Liver (tissue), 9 donors: Measurements from ENCODE around the gene PIRT. TPM values are rescaled to one million over a fixed set of nuclear protein-coding genes. Genes with fewer than 3 reads are reported as not detected.

Source experiments
- DNase-seq: peaks from one replicate; pipeline ENCODE4 v3.0.0-alpha.2; 2017; ENCODE audit warnings: low spot score
- H3K27ac ChIP-seq, 2 donors: one replicate each; pipeline ENCODE4 v1.7.0; 2013; ENCODE audit warnings: inconsistent platforms in 2 of 2, low read length in 2 of 2, control low read depth in 1 of 2, low read depth in 1 of 2, mild to moderate bottlenecking in 1 of 2
- H3K27me3 ChIP-seq, 4 donors: one replicate each; pipeline versions ENCODE4 v1.6.1 to v1.7.0; 2013; ENCODE audit warnings: low read length in 3 of 4, inconsistent platforms in 1 of 4, mild to moderate bottlenecking in 1 of 4, moderate library complexity in 1 of 4; ENCODE audit not compliant: control insufficient read depth in 4 of 4, insufficient read depth in 4 of 4
- H3K36me3 ChIP-seq, 4 donors: one replicate each; pipeline versions ENCODE4 v1.6.1 to v1.7.0; 2013; ENCODE audit warnings: low read length in 3 of 4, mild to moderate bottlenecking in 3 of 4, low read depth in 1 of 4, moderate library complexity in 1 of 4; ENCODE audit not compliant: control insufficient read depth in 4 of 4, insufficient read depth in 3 of 4
- H3K4me1 ChIP-seq, 4 donors: one replicate each; pipeline versions ENCODE4 v1.6.1 to v1.7.0; 2013; ENCODE audit warnings: low read length in 3 of 4, mild to moderate bottlenecking in 3 of 4, moderate library complexity in 1 of 4; ENCODE audit not compliant: control insufficient read depth in 4 of 4, insufficient read depth in 4 of 4
- H3K4me3 ChIP-seq, 3 donors: one replicate each; pipeline versions ENCODE4 v1.6.1 to v1.7.0; 2013; ENCODE audit warnings: low read length in 3 of 3, control low read depth in 1 of 3, low read depth in 1 of 3, mild to moderate bottlenecking in 1 of 3
- H3K9ac ChIP-seq, 2 donors: one replicate each; pipeline ENCODE4 v1.7.0; 2013; ENCODE audit warnings: low read length in 2 of 2, mild to moderate bottlenecking in 2 of 2, moderate library complexity in 2 of 2, control low read depth in 1 of 2, low read depth in 1 of 2
- H3K9me3 ChIP-seq, 4 donors: one replicate each; pipeline versions ENCODE4 v1.6.1 to v1.7.0; 2013; ENCODE audit warnings: low read length in 3 of 4; ENCODE audit not compliant: control insufficient read depth in 4 of 4
- EGR1 ChIP-seq, 2 donors: IDR thresholded peaks; 2 replicates each; pipeline ENCODE4 v1.6.1; 2016 to 2018; ENCODE audit warnings: antibody characterized with exemption in 2 of 2, low read depth in 2 of 2
- FOXA2 ChIP-seq: IDR thresholded peaks from 2 replicates; pipeline ENCODE4 v1.6.1; 2016; ENCODE audit warnings: antibody characterized with exemption
- GABPA ChIP-seq, 2 donors: IDR thresholded peaks in 1 of 2; conservative IDR thresholded peaks in 1 of 2; 2 replicates each; pipeline ENCODE4 v1.6.1; 2016; ENCODE audit warnings: antibody characterized with exemption in 2 of 2, mild to moderate bottlenecking in 1 of 2, moderate library complexity in 1 of 2
- HNF4A ChIP-seq, 2 donors: conservative IDR thresholded peaks; 2 replicates each; pipeline ENCODE4 v1.6.1; 2016; ENCODE audit warnings: antibody characterized with exemption in 2 of 2, mild to moderate bottlenecking in 2 of 2
- HNF4G ChIP-seq: IDR thresholded peaks from 2 replicates; pipeline ENCODE4 v1.6.1; 2016; ENCODE audit warnings: antibody characterized with exemption
- JUND ChIP-seq, 2 donors: IDR thresholded peaks; 2 replicates each; pipeline ENCODE4 v1.6.1; 2016; ENCODE audit warnings: antibody characterized with exemption in 2 of 2
- RXRA ChIP-seq, 2 donors: IDR thresholded peaks; 2 replicates each; pipeline ENCODE4 v1.6.1; 2017 to 2018; ENCODE audit warnings: antibody characterized with exemption in 2 of 2, mild to moderate bottlenecking in 1 of 2
- SP1 ChIP-seq: IDR thresholded peaks from 2 replicates; pipeline ENCODE4 v1.6.1; 2018; ENCODE audit warnings: antibody characterized with exemption, mild to moderate bottlenecking
- whole genome bisulfite sequencing: extraction: QIAGEN DNeasy Blood & Tissue Kit; methylation state at CpG from one replicate; pipeline ENCODE4 v1.1.7; 2013; 5-methylcytosine and 5-hydroxymethylcytosine counted together
- polyA plus RNA-seq, 2 donors: library from polyadenylated mRNA; stranded (reverse) in 1 of 2; unstranded in 1 of 2; fragments of 200-250 nt in 1 of 2; fragments of >200 nt in 1 of 2; fragmentation: Nextera tagmentation in 1 of 2; extraction: Ambion mirVana in 1 of 2; gene quantifications; one replicate each; pipeline versions ENCODE4 v1.2.1 to v1.2.3, GENCODE V29; 2013 to 2015
- total RNA-seq, 2 donors: library from RNA; depleted of rRNA; stranded (reverse); fragments of >200 nt; gene quantifications; one replicate each; pipeline ENCODE4 v1.2.3, GENCODE V29; 2014
- TF ChIP-seq, protein P1 (sequence below): IDR thresholded peaks from 2 replicates; pipeline ENCODE4 v1.6.1; 2016; ENCODE audit warnings: antibody characterized with exemption
- TF ChIP-seq, protein P2 (sequence below): IDR thresholded peaks from 2 replicates; pipeline ENCODE4 v1.6.1; 2016; ENCODE audit warnings: antibody characterized with exemption, mild to moderate bottlenecking
- TF ChIP-seq, protein P3 (sequence below): fragments of 150-350 bp; IDR thresholded peaks from 2 replicates; pipeline ENCODE4 v1.5.1; 2017; ENCODE audit warnings: improper control_type of control experiment, low read depth, low read length; ENCODE audit not compliant: missing input control
- donor health status: healthy.
- donor health status: healthy.
- donor health status: healthy.
- donor health status: healthy.
- donor health status: healthy.

The PIRT gene
- total and polyA plus RNA-seq, 4 donors: 0.18 TPM; not detected in 3

DNA sequence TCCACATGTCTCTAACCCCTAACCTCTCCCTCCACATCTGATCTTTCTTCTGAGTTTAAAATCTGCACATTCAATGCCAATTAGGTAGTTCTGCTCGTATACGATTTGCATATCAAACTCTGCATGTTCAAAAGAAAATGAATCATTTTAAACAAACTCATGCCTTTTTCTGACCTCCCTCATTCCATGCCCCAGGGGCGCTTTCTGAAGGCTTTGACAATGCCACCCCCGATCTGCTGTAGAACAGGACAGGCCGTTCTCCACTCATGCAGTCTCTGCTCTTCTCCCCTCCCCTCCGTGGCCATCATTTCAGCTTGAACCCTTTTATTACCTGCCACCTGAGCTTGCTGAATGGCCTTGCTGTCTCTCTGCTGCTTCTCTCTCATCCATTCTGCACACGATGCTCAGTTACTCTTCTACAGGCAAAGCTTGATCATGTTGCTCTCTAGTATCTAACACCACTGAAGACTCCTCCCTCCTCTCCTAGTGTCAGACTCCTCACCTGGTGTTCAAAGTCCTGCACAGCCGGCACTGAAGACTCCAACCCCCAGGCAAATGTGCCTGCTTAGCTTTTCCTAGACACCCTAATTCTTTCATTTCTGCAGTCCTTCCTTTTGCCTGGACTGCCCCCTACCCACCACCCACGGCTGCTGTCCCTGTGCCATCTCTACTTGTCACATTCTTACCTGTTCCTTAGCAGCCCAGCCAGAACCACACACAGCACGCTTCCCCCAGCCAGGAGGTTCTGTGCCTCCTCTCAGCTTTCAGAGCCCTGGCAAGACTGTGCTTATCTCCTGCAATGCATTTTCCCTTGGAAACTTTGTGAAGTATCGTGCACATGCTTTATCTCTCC is 40.2 kb downstream of the PIRT start:
- Histone ChIP-seq H3K4me3 (no peak overlapping the region), H3K27ac (peak overlapping the region; percentile 57 to 58), H3K36me3 (no peaks in the 10 kb centered on the region), H3K9ac (no peak overlapping the region), H3K4me1 (peaks cover 4 to 25% (median 19%) of the 10 kb centered on the region in 4 donors), H3K9me3 (no peaks in the 10 kb centered on the region), H3K27me3 (no peaks in the 10 kb centered on the region)
- TF ChIP-seq HNF4G (peak; percentile 27), HNF4A (conservative IDR thresholded peaks at IDR 0.05) (peak; percentile 53 to 69), JUND (IDR thresholded peaks at IDR 0.05) (no peak), EGR1 (IDR thresholded peaks at IDR 0.05; ENCODE audit: low read depth in 2 of 2) (no peak), SP1 (no peak)
- TF ChIP-seq, protein P1, sequence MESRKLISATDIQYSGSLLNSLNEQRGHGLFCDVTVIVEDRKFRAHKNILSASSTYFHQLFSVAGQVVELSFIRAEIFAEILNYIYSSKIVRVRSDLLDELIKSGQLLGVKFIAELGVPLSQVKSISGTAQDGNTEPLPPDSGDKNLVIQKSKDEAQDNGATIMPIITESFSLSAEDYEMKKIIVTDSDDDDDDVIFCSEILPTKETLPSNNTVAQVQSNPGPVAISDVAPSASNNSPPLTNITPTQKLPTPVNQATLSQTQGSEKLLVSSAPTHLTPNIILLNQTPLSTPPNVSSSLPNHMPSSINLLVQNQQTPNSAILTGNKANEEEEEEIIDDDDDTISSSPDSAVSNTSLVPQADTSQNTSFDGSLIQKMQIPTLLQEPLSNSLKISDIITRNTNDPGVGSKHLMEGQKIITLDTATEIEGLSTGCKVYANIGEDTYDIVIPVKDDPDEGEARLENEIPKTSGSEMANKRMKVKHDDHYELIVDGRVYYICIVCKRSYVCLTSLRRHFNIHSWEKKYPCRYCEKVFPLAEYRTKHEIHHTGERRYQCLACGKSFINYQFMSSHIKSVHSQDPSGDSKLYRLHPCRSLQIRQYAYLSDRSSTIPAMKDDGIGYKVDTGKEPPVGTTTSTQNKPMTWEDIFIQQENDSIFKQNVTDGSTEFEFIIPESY: no peak
- TF ChIP-seq, protein P2, sequence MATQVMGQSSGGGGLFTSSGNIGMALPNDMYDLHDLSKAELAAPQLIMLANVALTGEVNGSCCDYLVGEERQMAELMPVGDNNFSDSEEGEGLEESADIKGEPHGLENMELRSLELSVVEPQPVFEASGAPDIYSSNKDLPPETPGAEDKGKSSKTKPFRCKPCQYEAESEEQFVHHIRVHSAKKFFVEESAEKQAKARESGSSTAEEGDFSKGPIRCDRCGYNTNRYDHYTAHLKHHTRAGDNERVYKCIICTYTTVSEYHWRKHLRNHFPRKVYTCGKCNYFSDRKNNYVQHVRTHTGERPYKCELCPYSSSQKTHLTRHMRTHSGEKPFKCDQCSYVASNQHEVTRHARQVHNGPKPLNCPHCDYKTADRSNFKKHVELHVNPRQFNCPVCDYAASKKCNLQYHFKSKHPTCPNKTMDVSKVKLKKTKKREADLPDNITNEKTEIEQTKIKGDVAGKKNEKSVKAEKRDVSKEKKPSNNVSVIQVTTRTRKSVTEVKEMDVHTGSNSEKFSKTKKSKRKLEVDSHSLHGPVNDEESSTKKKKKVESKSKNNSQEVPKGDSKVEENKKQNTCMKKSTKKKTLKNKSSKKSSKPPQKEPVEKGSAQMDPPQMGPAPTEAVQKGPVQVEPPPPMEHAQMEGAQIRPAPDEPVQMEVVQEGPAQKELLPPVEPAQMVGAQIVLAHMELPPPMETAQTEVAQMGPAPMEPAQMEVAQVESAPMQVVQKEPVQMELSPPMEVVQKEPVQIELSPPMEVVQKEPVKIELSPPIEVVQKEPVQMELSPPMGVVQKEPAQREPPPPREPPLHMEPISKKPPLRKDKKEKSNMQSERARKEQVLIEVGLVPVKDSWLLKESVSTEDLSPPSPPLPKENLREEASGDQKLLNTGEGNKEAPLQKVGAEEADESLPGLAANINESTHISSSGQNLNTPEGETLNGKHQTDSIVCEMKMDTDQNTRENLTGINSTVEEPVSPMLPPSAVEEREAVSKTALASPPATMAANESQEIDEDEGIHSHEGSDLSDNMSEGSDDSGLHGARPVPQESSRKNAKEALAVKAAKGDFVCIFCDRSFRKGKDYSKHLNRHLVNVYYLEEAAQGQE: no peak
- no peak for DNase-seq
- WGBS: 54% methylated on average over 11 of the region's 11 CpGs

DNA sequence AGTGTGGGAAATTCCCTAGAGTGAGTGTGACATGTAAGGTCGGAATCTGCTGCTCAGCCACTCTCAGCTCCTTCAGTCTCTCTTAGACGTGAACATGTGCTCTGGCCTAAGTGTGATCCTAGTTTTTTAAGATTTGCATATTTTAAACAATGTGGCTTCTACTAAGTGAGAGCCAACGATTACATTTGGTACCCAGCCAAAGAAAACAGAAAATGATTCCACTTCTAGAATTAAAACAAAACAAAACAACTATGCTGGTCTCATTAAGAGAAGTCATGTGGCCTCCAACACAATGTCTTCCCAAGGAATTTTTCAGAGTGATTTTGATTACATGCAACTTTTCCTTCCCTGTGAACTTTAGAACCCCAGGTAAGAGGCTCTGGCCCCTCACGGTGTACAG is 44.1 kb downstream of the PIRT start:
- no peak for DNase-seq
- TF ChIP-seq GABPA (IDR thresholded peaks at IDR 0.05 in 1 of 2, conservative IDR thresholded peaks at IDR 0.05 in 1 of 2) (no peak), FOXA2 (no peak), JUND (IDR thresholded peaks at IDR 0.05) (no peak)
- Histone ChIP-seq H3K4me3 (no peak overlapping the region), H3K4me1 (peaks cover 4 to 29% (median 21%) of the 10 kb centered on the region in 4 donors), H3K27me3 (no peaks in the 10 kb centered on the region), H3K27ac (no peak overlapping the region), H3K9me3 (no peaks in the 10 kb centered on the region), H3K9ac (no peak overlapping the region), H3K36me3 (no peaks in the 10 kb centered on the region)
- WGBS: 65% methylated on average over 4 of the region's 4 CpGs

DNA sequence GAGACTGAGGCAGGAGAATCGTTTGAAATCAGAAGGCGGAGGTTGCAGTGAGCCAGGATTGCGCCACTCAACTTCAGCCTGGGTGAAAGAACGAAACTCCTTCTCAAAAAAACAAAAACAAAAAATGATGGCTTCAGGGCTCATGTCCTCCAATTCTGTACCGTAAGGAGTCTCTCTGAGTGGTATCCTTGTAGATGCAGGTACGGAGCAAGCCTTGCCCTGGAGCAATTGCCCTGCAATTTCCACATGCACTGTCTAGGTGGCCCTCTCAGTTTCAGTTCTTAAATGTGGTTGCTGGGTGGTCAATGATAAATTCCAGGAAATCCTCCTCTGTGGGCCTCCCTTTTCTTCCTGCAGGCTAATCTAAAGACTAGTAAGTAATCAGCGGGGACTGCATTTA is 44.6 kb downstream of the PIRT start:
- no peak overlapping the region for H3K4me3 ChIP-seq
- no peak overlapping the region for H3K27ac ChIP-seq
- H3K9ac ChIP-seq: no peak overlapping the region
- no peaks in the 10 kb centered on the region for H3K9me3 ChIP-seq
- no peaks in the 10 kb centered on the region for H3K36me3 ChIP-seq
- no peak for DNase-seq
- WGBS: 92% methylated on average over 7 of the region's 7 CpGs
- TF ChIP-seq FOXA2: no peak
- TF ChIP-seq, protein P1: no peak
- TF ChIP-seq HNF4G: no peak
- no peak for TF ChIP-seq SP1
- TF ChIP-seq, protein P2: no peak
- TF ChIP-seq, protein P3, sequence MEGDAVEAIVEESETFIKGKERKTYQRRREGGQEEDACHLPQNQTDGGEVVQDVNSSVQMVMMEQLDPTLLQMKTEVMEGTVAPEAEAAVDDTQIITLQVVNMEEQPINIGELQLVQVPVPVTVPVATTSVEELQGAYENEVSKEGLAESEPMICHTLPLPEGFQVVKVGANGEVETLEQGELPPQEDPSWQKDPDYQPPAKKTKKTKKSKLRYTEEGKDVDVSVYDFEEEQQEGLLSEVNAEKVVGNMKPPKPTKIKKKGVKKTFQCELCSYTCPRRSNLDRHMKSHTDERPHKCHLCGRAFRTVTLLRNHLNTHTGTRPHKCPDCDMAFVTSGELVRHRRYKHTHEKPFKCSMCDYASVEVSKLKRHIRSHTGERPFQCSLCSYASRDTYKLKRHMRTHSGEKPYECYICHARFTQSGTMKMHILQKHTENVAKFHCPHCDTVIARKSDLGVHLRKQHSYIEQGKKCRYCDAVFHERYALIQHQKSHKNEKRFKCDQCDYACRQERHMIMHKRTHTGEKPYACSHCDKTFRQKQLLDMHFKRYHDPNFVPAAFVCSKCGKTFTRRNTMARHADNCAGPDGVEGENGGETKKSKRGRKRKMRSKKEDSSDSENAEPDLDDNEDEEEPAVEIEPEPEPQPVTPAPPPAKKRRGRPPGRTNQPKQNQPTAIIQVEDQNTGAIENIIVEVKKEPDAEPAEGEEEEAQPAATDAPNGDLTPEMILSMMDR: no peak
- TF ChIP-seq RXRA (IDR thresholded peaks at IDR 0.05): no peak
- H3K27me3 ChIP-seq: no peaks in the 10 kb centered on the region
- H3K4me1 ChIP-seq: peaks cover 4 to 24% (median 18%) of the 10 kb centered on the region in 4 donors
